ENCODE measurements around the gene COPS9. TPM values are rescaled to one million over a fixed set of nuclear protein-coding genes. Genes with fewer than 3 reads are reported as not detected.

Gene COPS9
- total and polyA plus RNA-seq, 2 experiments from 2014 or later = 91.7 to 629 TPM

DNA sequence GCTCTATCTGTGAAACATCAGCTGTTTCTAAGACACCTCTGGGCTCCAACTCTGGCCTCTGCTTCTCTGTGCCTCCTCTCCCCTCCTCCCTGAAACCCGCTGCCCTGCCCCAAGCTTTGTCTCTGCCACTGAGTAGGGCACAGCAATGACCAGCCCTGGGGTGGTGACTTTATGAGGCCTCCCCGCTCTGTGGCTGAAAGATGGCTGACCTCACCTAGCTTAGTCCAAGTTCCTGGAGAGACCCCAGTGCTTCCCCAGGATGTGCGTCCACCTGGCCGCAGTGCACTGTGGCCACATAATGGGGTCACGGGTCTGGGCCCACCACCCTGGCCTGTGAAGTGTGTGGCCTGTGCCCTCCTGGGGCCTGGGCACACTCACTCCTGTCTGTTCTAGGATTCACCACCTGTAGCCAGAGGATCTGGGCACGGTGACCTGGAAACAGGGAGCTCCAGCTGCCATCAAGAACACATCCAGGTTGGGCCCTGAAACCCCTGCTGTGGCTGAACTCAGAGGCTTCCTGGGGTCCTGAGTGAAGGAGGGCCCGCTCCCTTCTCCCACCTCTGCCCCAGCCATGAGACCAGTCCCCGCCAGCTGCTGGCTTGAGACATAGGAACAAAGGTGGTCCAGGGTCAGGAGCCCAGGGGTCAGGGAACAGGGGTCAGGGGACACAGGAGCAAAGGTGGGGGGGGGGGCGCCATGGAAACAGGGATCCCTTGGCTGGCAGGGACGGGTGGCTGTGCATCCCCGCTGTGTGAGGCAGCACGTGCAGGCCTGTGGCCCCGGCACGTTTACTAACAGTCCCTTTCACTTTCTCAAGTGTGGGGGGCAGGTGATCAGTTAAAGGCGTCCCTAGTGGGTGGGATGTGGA lies 33.6 kb upstream of the COPS9 start:
- Histone ChIP-seq H3K9me2 (ENCODE audit: insufficient read depth) (no peaks in the 10 kb centered on the region), H3K79me2 (replicated peaks; ENCODE audit: insufficient read depth) (no peaks in the 10 kb centered on the region), H3K36me3 (ENCODE audit: insufficient read depth) (no peaks in the 10 kb centered on the region), H4K20me1 (replicated peaks; ENCODE audit: insufficient read depth) (no peaks in the 10 kb centered on the region), H3K27ac (ENCODE audit: low read depth) (no peak overlapping the region), H3K4me3 (no peak overlapping the region), H3F3A (replicated peaks; ENCODE audit: low read depth) (no peaks in the 10 kb centered on the region), H3K4me1 (ENCODE audit: insufficient read depth) (no peaks in the 10 kb centered on the region), H3K4me2 (no peak overlapping the region), H2AFZ (no peak overlapping the region), H3K27me3 (ENCODE audit: insufficient read depth) (no peaks in the 10 kb centered on the region)
- H3K4me3 Mint-ChIP-seq = no peak overlapping the region
- H3K27ac Mint-ChIP-seq = no peak overlapping the region
- no peak for TF ChIP-seq EZH2phosphoT487 (IDR thresholded peaks at IDR 0.05; ENCODE audit: unreplicated experiment)
- TF ChIP-seq CREB1 (CRISPR knock-in tag; IDR thresholded peaks at IDR 0.05; ENCODE audit: low read depth) = no peak
- TF ChIP-seq, protein P1, sequence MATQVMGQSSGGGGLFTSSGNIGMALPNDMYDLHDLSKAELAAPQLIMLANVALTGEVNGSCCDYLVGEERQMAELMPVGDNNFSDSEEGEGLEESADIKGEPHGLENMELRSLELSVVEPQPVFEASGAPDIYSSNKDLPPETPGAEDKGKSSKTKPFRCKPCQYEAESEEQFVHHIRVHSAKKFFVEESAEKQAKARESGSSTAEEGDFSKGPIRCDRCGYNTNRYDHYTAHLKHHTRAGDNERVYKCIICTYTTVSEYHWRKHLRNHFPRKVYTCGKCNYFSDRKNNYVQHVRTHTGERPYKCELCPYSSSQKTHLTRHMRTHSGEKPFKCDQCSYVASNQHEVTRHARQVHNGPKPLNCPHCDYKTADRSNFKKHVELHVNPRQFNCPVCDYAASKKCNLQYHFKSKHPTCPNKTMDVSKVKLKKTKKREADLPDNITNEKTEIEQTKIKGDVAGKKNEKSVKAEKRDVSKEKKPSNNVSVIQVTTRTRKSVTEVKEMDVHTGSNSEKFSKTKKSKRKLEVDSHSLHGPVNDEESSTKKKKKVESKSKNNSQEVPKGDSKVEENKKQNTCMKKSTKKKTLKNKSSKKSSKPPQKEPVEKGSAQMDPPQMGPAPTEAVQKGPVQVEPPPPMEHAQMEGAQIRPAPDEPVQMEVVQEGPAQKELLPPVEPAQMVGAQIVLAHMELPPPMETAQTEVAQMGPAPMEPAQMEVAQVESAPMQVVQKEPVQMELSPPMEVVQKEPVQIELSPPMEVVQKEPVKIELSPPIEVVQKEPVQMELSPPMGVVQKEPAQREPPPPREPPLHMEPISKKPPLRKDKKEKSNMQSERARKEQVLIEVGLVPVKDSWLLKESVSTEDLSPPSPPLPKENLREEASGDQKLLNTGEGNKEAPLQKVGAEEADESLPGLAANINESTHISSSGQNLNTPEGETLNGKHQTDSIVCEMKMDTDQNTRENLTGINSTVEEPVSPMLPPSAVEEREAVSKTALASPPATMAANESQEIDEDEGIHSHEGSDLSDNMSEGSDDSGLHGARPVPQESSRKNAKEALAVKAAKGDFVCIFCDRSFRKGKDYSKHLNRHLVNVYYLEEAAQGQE (IDR thresholded peaks at IDR 0.05; ENCODE audit: unreplicated experiment) = no peak
- TF ChIP-seq ETS1 (IDR thresholded peaks at IDR 0.05) = no peak
- TF ChIP-seq JUNB (IDR thresholded peaks at IDR 0.05; ENCODE audit: unreplicated experiment) = no peak
- TF ChIP-seq, protein P2, sequence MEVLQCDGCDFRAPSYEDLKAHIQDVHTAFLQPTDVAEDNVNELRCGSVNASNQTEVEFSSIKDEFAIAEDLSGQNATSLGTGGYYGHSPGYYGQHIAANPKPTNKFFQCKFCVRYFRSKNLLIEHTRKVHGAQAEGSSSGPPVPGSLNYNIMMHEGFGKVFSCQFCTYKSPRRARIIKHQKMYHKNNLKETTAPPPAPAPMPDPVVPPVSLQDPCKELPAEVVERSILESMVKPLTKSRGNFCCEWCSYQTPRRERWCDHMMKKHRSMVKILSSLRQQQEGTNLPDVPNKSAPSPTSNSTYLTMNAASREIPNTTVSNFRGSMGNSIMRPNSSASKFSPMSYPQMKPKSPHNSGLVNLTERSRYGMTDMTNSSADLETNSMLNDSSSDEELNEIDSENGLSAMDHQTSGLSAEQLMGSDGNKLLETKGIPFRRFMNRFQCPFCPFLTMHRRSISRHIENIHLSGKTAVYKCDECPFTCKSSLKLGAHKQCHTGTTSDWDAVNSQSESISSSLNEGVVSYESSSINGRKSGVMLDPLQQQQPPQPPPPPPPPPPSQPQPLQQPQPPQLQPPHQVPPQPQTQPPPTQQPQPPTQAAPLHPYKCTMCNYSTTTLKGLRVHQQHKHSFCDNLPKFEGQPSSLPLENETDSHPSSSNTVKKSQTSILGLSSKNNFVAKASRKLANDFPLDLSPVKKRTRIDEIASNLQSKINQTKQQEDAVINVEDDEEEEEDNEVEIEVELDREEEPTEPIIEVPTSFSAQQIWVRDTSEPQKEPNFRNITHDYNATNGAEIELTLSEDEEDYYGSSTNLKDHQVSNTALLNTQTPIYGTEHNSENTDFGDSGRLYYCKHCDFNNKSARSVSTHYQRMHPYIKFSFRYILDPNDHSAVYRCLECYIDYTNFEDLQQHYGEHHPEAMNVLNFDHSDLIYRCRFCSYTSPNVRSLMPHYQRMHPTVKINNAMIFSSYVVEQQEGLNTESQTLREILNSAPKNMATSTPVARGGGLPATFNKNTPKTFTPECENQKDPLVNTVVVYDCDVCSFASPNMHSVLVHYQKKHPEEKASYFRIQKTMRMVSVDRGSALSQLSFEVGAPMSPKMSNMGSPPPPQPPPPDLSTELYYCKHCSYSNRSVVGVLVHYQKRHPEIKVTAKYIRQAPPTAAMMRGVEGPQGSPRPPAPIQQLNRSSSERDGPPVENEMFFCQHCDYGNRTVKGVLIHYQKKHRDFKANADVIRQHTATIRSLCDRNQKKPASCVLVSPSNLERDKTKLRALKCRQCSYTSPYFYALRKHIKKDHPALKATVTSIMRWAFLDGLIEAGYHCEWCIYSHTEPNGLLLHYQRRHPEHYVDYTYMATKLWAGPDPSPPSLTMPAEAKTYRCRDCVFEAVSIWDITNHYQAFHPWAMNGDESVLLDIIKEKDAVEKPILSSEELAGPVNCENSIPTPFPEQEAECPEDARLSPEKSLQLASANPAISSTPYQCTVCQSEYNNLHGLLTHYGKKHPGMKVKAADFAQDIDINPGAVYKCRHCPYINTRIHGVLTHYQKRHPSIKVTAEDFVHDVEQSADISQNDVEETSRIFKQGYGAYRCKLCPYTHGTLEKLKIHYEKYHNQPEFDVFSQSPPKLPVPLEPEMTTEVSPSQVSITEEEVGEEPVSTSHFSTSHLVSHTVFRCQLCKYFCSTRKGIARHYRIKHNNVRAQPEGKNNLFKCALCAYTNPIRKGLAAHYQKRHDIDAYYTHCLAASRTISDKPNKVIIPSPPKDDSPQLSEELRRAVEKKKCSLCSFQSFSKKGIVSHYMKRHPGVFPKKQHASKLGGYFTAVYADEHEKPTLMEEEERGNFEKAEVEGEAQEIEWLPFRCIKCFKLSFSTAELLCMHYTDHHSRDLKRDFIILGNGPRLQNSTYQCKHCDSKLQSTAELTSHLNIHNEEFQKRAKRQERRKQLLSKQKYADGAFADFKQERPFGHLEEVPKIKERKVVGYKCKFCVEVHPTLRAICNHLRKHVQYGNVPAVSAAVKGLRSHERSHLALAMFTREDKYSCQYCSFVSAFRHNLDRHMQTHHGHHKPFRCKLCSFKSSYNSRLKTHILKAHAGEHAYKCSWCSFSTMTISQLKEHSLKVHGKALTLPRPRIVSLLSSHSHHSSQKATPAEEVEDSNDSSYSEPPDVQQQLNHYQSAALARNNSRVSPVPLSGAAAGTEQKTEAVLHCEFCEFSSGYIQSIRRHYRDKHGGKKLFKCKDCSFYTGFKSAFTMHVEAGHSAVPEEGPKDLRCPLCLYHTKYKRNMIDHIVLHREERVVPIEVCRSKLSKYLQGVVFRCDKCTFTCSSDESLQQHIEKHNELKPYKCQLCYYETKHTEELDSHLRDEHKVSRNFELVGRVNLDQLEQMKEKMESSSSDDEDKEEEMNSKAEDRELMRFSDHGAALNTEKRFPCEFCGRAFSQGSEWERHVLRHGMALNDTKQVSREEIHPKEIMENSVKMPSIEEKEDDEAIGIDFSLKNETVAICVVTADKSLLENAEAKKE (CRISPR knock-in tag; IDR thresholded peaks at IDR 0.05) = no peak
- no peak for TF ChIP-seq NANOG (IDR thresholded peaks at IDR 0.05; ENCODE audit: borderline replicate concordance)
- no peak for TF ChIP-seq ZNF331 (CRISPR knock-in tag; IDR thresholded peaks at IDR 0.05; ENCODE audit: low read depth)
- TF ChIP-seq ZNF114 (CRISPR knock-in tag; IDR thresholded peaks at IDR 0.05) = no peak
- TF ChIP-seq POLR2AphosphoS5 (IDR thresholded peaks at IDR 0.05; ENCODE audit: low read depth) = no peak
- no peak for TF ChIP-seq CTCF (conservative IDR thresholded peaks at IDR 0.05; ENCODE audit: low read depth in 2 of 2)
- no peak for TF ChIP-seq STAT1 (IDR thresholded peaks at IDR 0.05; ENCODE audit: unreplicated experiment)
- no peak for TF ChIP-seq EZH2 (IDR thresholded peaks at IDR 0.05; ENCODE audit: low read depth, unreplicated experiment)
- ATAC-seq (no peak), DNase-seq (ENCODE audit: low spot score) (no peak)
- peaks cover 2% of the 10 kb centered on the region for H3K27me3 Mint-ChIP-seq (ENCODE audit: insufficient read depth, low read depth, poor library complexity)
- H3K4me1 Mint-ChIP-seq = no peaks in the 10 kb centered on the region
- no peaks in the 10 kb centered on the region for H3K36me3 Mint-ChIP-seq (ENCODE audit: low read depth)
- peaks cover 2% of the 10 kb centered on the region for H3K9me3 Mint-ChIP-seq

All from GM23338 (cell line).